Esophagus muscularis mucosa (tissue), 4 donors: ENCODE results near the gene SNAPC2. TPM values are rescaled to one million over a fixed set of nuclear protein-coding genes. Genes with fewer than 3 reads are reported as not detected.
A peak's percentile ranks its signal among the peaks of the same experiment; 100 is the strongest.

Experiments used
- DNase-seq: peaks from one replicate; pipeline ENCODE4 v3.0.0-alpha.2; 2017; ENCODE audit errors: extremely low spot score
- H3K27ac ChIP-seq, 4 donors: fragments of 200-600 bp; sonication (generic); replicated peaks in 1 of 4; 1 replicate in 3 of 4; 2 replicates in 1 of 4; pipeline ENCODE4 v1.5.1; 2016 to 2019; ENCODE audit warnings: mild to moderate bottlenecking in 1 of 4
- H3K27me3 ChIP-seq, 4 donors: fragments of 200-600 bp; sonication (generic); one replicate each; pipeline versions ENCODE4 v1.5.1 to v1.6.0; 2016 to 2019
- H3K36me3 ChIP-seq, 4 donors: fragments of 200-600 bp; sonication (generic); one replicate each; pipeline ENCODE4 v1.5.1; 2016 to 2019
- H3K4me1 ChIP-seq, 4 donors: fragments of 200-600 bp; sonication (generic); one replicate each; pipeline ENCODE4 v1.5.1; 2016 to 2019
- H3K4me3 ChIP-seq, 4 donors: fragments of 200-600 bp; sonication (generic); 1 replicate in 2 of 4; 2 replicates in 2 of 4; pipeline ENCODE4 v1.5.1; 2016 to 2019; ENCODE audit warnings: mild to moderate bottlenecking in 4 of 4, moderate library complexity in 1 of 4
- H3K9me3 ChIP-seq, 4 donors: fragments of 200-600 bp; sonication (generic); 1 replicate in 3 of 4; 2 replicates in 1 of 4; pipeline ENCODE4 v1.5.1; 2016 to 2019
- EP300 ChIP-seq: sonication (generic); formaldehyde crosslinking; IDR thresholded peaks from one replicate; pipeline ENCODE4 v1.6.1; 2017; ENCODE audit warnings: antibody characterized with exemption
- POLR2A ChIP-seq: fragments of 450-650 bp; IDR thresholded peaks from one replicate; pipeline ENCODE4 v1.6.1; 2017; ENCODE audit warnings: antibody characterized with exemption, moderate library complexity, mild to moderate bottlenecking, low read depth
- POLR2AphosphoS5 ChIP-seq, 2 donors: sonication (generic); formaldehyde crosslinking; IDR thresholded peaks; one replicate each; pipeline ENCODE4 v1.6.1; 2017; ENCODE audit warnings: antibody characterized with exemption in 2 of 2
- WGBS: methylation state at CpG from one replicate; pipeline ENCODE4 v1.1.5; 2018; 5-methylcytosine and 5-hydroxymethylcytosine counted together
- intact Hi-C: fragments of 100-400 bp; cut with DNase I; formaldehyde crosslinking; loops from one replicate; pipeline ENCODE4 v1.15.1; 2023
- total RNA-seq, 4 donors: library from RNA; depleted of rRNA; stranded (reverse); fragments of >200 nt; gene quantifications; one replicate each; pipeline versions ENCODE4 v1.1.0 to v1.2.1, GENCODE V29; 2016
- TF ChIP-seq, protein P1 (sequence below), 3 experiments: fragments of 200-600 bp in 2 of 3; fragments of 450-650 bp in 1 of 3; sonication (generic) in 2 of 3; IDR thresholded peaks; one replicate each; pipeline ENCODE4 v1.5.1; 2017 to 2019; ENCODE audit warnings: antibody characterized with exemption in 3 of 3, mild to moderate bottlenecking in 2 of 3, moderate library complexity in 1 of 3

Gene SNAPC2
- total RNA-seq, 4 donors from 2014 or later: 32.4 to 47.2 (median 35.0) TPM

DNA sequence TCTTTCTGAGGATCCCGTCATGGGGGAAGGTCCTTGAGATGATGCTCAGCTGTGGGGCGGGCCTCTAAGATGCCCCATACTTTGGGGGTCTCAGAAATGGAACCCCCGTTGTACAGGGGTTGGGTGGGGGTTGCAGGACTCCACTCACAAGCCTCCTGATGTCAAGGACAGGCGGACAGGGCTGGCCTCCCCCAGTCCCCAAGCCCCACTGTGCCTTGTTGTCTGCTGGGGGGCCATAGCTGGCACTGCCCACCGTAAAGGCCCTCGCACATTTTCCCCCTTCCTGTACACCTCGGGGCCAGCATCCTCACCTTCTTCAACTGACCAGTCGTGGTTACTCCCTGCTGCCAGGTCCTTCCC lies 2.7 kb downstream of the SNAPC2 start:
- H3K4me1 ChIP-seq: peaks cover 44 to 93% (median 89%) of the 10 kb centered on the region in 4 donors
- WGBS: 89% methylated on average over 5 of the region's 8 CpGs
- no peak for DNase-seq
- intact Hi-C loops: no loop called here
- TF ChIP-seq POLR2A: no peak
- no peak for TF ChIP-seq POLR2AphosphoS5 (IDR thresholded peaks at IDR 0.05)
- TF ChIP-seq, protein P1, sequence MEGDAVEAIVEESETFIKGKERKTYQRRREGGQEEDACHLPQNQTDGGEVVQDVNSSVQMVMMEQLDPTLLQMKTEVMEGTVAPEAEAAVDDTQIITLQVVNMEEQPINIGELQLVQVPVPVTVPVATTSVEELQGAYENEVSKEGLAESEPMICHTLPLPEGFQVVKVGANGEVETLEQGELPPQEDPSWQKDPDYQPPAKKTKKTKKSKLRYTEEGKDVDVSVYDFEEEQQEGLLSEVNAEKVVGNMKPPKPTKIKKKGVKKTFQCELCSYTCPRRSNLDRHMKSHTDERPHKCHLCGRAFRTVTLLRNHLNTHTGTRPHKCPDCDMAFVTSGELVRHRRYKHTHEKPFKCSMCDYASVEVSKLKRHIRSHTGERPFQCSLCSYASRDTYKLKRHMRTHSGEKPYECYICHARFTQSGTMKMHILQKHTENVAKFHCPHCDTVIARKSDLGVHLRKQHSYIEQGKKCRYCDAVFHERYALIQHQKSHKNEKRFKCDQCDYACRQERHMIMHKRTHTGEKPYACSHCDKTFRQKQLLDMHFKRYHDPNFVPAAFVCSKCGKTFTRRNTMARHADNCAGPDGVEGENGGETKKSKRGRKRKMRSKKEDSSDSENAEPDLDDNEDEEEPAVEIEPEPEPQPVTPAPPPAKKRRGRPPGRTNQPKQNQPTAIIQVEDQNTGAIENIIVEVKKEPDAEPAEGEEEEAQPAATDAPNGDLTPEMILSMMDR (IDR thresholded peaks at IDR 0.05): no peak
- TF ChIP-seq EP300: no peak
- peaks cover 0 to 20% (median 7%) of the 10 kb centered on the region in 4 donors for H3K27me3 ChIP-seq
- H3K4me3 ChIP-seq: no peak overlapping the region
- H3K27ac ChIP-seq: peak overlapping the region; percentile 91 to 96 (median 94)
- H3K9me3 ChIP-seq: no peaks in the 10 kb centered on the region
- H3K36me3 ChIP-seq: peaks cover 9 to 23% (median 18%) of the 10 kb centered on the region in 4 donors

DNA sequence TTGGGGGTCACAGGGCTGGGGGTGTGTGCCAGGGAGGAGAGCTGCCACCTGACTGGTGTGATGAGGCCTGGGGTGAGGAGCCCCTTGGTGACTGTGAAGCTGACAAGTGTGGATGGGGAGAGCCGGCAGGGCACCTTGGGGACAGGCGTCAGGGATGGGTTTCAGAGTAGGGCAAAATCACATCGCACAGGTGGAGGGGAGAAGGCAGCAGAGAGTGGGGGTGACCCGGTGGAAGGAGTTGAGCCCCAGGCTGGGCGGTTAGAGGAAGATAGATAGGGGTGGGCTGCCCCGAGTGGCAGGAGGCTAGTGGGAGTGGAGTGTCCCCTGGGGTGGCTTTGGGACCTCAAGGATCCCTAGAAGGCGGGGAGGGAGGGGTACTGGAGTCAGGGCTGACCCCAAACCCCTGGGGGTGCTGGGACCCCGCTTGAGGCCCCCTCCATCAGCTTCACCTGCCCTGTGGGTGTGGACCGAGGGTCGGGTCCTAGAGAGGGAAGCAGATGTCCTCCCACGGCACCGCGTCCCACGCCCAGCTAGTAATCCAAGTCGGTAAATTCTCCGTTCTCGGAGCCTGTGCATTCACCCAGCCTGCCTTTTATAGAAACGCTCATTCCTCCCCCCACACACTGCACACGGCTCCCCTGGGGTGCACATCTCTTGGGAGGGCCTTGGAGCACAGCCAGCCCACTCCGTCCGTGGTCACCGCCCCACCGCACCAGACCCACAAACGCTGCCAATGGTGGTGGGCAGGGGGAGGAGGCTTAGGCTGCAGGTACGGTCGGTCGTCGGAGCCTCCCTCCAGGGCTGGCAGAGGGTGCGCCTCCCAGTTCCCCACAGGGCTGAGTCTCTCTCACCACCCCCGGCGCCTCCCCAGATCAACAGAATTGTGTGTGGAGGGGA lies 3.4 kb downstream of the SNAPC2 start:
- intact Hi-C loops: no loop called here
- no peak for DNase-seq
- peaks cover 0 to 13% (median 2%) of the 10 kb centered on the region in 4 donors for H3K27me3 ChIP-seq
- H3K4me3 ChIP-seq: peak overlapping the region; percentile 68 to 81 (median 71)
- peak overlapping the region; percentile 91 to 96 (median 94) for H3K27ac ChIP-seq
- 62% methylated on average over 24 of the region's 31 CpGs for WGBS
- H3K36me3 ChIP-seq: peaks cover 9 to 23% (median 18%) of the 10 kb centered on the region in 4 donors
- H3K9me3 ChIP-seq: no peaks in the 10 kb centered on the region
- peaks cover 47 to 93% (median 89%) of the 10 kb centered on the region in 4 donors for H3K4me1 ChIP-seq
- TF ChIP-seq, protein P1 (IDR thresholded peaks at IDR 0.05): no peak
- peak; percentile 35 to 42 for TF ChIP-seq POLR2AphosphoS5 (IDR thresholded peaks at IDR 0.05)
- TF ChIP-seq POLR2A: no peak

DNA sequence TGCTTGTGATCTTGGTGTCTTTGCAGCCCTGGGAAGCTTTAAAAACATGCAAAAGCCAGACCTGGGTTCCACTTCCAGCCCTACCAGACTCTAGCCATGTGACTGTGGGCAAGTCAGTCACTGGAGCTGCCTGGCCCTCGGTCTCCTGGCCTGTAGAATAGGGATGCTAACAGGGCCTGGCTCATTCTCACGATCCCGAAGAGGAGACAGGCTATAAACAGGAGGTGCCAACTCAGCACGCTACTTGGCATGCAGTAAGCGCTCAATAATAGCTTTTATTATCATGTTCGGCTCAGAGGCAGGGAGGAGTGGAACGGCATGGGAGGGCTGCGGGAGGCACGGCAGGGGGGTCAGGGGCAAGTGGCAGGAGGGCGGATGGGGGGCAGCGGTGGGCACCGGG lies 4.1 kb downstream of the SNAPC2 start:
- H3K27ac ChIP-seq: peak overlapping the region; percentile 91 to 96 (median 94)
- DNase-seq: no peak
- peaks cover 51 to 93% (median 88%) of the 10 kb centered on the region in 4 donors for H3K4me1 ChIP-seq
- peaks cover 0 to 6% (median 0%) of the 10 kb centered on the region in 4 donors for H3K27me3 ChIP-seq
- intact Hi-C loops: no loop called here
- no peak for TF ChIP-seq POLR2AphosphoS5 (IDR thresholded peaks at IDR 0.05)
- TF ChIP-seq POLR2A: no peak
- TF ChIP-seq, protein P1 (IDR thresholded peaks at IDR 0.05): no peak
- no peak for TF ChIP-seq EP300
- H3K36me3 ChIP-seq: peaks cover 9 to 23% (median 18%) of the 10 kb centered on the region in 4 donors
- WGBS: 52% methylated on average over 12 of the region's 12 CpGs
- H3K4me3 ChIP-seq: peak overlapping the region; percentile 68 to 81 (median 71)
- no peaks in the 10 kb centered on the region for H3K9me3 ChIP-seq

DNA sequence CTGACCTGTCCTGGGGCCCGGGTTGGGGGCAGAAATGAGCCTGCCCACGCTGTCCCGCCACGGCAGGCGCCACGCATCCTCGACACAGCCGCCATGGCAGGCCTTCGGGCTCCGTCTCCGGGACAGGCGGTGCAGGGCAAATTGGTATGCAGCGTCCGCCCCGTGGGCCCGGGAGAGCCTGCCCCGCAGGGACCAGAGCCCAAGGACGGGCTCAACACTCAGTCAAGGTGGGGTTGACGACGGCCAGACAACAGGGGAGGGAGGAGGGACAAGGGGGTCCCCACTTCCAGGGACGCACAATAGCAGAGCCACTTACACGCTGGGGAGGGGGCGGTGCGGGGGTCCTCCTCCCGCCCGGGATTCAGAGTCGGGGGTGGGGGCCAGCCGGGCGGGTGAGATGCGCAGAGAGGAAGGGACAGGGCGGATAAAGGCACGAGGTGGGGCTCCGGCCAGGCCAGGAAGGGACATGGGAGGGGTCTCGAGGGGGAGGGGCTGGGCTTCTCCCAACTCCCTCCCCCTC lies 4.6 kb downstream of the SNAPC2 start:
- Histone ChIP-seq H3K4me3 (peak overlapping the region; percentile 68 to 81 (median 71)), H3K4me1 (peaks cover 56 to 93% (median 88%) of the 10 kb centered on the region in 4 donors), H3K27ac (peak overlapping the region; percentile 91 to 96 (median 94)), H3K9me3 (no peaks in the 10 kb centered on the region), H3K36me3 (peaks cover 9 to 23% (median 18%) of the 10 kb centered on the region in 4 donors), H3K27me3 (peaks cover 0 to 1% (median 0%) of the 10 kb centered on the region in 4 donors)
- TF ChIP-seq, protein P1 (IDR thresholded peaks at IDR 0.05): no peak
- TF ChIP-seq EP300 (no peak), POLR2AphosphoS5 (IDR thresholded peaks at IDR 0.05) (no peak), POLR2A (no peak)
- intact Hi-C loops: no loop called here
- no peak for DNase-seq
- WGBS: 31% methylated on average over 22 of the region's 34 CpGs
